GM21529 (cell line): ENCODE results near the gene BLVRA.
"Not testable (repeated sequence)": the region's sequence is repeated elsewhere in the genome, so short reads cannot be mapped to it uniquely, and the experiment has no call there.

Experiments used
- ATAC-seq: cut with Tn5 transposase; IDR thresholded peaks from one replicate; pipeline ENCODE4 v1.9.1; 2021; ENCODE audit not compliant: unreplicated experiment

Gene BLVRA

GRCh38 chr7:43768887-43769272, 10.4 kb downstream of the BLVRA start:
- ATAC-seq = no peak

DNA sequence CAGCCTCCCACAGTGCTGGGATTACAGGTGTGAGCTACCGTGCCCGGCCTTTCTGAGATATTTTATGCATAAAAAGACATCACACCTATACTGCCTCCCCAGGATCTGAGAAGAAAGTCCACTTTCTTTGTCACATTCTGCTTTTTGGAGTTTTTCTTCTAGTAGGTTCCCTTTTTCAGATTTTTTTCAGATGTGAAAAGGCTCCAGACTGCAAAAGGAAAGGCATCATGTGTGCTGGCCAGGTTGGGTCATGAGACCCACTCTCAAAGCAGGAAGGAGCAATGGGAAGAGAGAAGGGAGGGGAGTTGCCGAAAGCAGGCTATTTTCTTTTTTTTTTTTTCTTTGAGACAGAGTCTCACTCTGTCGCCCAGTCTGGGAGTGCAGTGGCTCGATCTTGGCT, 10.8 kb downstream of the BLVRA start:
- ATAC-seq = no peak

GRCh38 chr7:43769791-43770465, 11.4 kb downstream of the BLVRA start:
- ATAC-seq = no peak

DNA sequence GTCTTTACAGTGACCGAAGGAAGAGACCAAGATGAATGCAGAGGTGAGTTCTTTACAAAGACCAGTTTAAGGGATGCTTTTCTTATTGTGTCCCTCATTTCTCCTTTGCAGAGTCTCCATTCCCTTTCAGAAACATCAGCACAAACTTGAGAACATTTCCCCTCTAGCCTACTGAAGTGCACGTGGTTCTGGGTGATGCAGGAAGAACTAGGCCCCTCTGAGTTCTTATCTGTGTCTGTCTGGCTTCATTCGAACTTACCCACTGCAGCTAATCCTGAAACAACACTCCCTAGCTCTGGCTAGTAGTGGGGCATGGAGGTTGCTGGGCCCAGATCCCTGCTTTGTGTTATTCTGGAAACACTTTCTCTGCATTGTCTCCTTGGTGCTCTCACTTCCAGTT, 12.6 kb downstream of the BLVRA start:
- ATAC-seq = no peak

- ATAC-seq = no peak
Measured at GRCh38 chr7:43771573-43771972, 13.1 kb downstream of the BLVRA start.

DNA sequence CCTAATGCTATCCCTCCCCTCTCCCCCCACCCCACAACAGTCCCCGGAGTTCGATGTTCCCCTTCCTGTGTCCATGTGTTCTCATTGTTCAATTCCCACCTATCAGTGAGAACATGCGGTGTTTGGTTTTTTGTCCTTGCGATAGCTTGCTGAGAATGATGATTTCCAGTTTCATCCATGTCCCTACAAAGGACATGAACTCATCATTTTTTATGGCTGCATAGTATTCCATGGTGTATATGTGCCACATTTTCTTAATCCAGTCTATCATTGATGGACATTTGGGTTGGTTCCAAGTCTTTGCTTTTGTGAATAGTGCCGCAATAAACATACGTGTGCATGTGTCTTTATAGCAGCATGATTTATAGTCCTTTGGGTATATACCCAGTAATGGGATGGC, 14.8 kb downstream of the BLVRA start:
- not testable (repeated sequence) for ATAC-seq

GRCh38 chr7:43775255-43775654, 16.8 kb downstream of the BLVRA start:
- ATAC-seq = not testable (repeated sequence)

DNA sequence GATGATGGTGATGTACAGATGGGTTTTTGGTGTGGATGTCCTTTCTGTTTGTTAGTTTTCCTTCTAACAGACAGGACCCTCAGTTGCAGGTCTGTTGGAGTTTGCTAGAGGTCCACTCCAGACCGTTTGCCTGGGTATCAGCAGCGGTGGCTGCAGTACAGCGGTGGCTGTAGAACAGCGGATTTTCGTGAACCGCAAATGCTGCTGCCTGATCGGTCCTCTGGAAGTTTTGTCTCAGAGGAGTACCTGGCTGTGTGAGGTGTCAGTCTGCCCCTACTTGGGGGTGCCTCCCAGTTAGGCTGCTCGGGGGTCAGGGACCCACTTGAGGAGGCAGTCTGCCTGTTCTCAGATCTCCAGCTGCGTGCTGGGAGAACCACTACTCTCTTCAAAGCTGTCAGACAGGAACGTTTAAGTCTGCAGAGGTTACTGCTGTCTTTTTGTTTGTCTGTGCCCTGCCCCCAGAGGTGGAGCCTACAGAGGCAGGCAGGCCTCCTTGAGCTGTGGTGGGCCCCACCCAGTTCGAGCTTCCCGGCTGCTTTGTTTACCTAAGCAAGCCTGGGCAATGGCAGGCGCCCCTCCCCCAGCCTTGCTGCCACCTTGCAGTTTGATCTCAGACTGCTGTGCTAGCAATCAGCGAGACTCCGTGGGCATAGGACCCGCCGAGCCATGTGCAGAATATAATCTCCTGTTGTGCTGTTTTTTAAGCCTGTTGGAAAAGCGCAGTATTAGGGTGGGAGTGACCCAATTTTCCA, 20.0 kb downstream of the BLVRA start:
- not testable (repeated sequence) for ATAC-seq

DNA sequence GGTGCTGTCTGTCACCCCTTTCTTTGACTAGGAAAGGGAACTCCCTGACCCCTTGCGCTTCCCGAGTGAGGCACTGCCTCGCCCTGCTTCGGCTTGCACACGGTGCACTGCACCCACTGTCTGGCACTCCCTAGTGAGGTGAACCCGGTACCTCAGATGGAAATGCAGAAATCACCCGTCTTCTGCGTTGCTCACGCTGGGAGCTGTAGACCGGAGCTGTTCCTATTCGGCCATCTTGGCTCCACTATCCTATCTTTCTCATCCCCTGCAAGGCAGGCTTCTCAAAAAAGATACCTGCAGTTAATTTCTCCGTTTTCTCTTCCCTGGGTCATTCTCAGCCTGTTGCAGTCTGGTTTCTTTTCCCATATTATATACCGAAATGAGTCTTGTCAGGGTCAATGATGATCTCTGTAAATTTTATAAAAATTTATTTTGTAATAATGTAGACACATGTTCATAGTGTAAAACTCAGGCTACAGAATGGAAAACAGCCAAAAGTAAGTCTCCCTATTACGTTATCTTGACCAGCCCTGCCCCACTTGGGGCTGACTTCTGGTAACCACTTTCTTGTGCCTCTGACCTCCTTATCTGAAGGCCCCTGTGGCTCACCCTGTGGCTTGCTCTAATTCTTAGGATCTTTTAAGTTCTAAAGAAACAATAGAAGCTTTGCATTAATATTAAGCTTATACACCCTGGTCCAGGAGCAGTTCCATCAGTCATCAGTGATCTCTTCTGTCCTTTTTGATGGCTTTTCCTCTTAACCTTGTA, 20.7 kb downstream of the BLVRA start:
- no peak for ATAC-seq

DNA sequence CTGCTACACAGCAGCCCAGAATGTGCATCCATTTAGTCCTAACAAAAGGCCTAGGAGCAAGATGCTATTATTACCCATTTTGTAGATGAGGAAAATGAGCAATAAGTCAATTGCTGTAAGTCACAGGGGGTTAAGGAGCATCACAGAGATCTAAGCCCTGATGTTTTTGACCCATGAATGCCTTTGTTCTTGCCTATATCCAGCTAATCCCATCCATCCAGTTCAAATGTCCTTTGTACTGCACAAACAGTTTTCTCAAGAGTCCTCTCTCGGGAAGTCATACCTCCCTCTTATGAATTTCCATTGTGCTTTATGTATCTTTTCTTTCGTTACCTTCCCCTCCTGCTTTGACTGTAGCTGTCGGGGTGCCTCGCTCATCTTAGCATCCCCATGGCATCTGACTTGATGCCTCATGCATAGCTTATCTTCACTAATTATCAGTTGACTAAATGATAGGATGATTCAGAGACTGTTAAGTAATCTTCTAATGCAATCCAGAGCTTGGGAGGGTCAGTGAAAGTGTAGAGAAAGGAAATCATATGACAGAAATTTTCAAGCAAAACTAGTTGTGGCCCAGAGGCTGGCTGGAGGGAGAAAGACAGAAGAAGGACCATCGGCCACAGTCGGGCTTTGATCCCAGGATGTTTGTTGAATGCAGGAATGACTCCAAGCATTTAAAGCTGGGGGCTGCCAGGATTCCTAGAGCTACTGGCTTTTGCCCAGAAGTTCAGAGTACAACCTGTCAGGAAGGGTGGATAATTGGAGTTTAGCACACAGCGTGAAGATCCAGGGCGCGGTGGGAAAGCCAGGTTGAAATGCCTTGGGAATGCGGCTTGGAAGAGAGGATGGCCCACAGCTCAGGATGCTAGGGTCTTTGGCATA, 23.5 kb downstream of the BLVRA start:
- ATAC-seq = no peak

GRCh38 chr7:43782768-43783555, 24.5 kb downstream of the BLVRA start:
- no peak for ATAC-seq

GRCh38 chr7:43784030-43784584, 25.6 kb downstream of the BLVRA start:
- ATAC-seq = peak; percentile 13

DNA sequence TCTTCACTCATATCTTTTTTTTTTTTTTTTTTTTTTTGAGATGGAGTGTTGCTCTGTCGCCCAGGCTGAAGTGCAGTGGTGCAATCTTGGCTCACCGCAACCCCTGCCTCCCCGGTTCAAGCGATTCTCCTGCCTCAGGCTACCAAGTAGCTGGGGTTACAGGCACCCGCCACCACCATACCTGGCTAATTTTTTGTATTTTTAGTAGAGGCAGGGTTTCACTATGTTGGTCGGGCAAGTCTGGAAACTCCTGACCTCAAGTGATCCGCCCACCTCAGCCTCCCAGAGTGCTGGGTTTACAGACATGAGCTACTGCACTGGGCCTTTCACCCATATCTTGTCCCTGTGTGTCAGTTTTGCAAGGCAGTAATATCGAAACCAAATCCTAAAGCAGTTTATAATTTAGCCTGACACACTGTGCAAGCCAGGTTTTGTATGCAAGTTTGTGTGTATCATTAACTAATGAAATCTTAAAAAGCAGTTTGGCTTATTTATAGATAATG, 26.2 kb downstream of the BLVRA start:
- peak; percentile 96 for ATAC-seq

- no peak for ATAC-seq
Measured at GRCh38 chr7:43785420-43785819, 26.9 kb downstream of the BLVRA start.

- ATAC-seq = no peak
Measured at GRCh38 chr7:43787771-43788170, 29.3 kb downstream of the BLVRA start.

DNA sequence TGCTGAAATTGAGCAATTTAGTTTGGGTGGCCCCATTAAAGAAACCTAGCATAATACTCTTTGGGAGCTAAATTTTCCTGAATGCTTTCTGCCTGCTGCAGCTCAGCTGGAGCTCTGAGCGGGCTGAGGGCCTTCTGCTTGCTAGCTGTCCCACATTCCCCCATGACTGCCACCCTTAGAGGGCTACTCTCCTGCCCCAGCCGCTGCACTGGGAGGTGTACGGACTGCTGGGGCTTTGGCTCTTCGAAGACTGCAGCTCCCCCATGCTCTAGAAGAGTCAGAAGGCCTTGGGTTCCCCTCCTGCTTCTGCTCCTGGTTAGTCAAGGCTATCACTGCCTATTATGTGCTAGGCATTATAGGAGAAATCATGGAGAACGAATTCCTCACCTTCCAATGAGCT, 31.5 kb downstream of the BLVRA start:
- ATAC-seq = no peak

DNA sequence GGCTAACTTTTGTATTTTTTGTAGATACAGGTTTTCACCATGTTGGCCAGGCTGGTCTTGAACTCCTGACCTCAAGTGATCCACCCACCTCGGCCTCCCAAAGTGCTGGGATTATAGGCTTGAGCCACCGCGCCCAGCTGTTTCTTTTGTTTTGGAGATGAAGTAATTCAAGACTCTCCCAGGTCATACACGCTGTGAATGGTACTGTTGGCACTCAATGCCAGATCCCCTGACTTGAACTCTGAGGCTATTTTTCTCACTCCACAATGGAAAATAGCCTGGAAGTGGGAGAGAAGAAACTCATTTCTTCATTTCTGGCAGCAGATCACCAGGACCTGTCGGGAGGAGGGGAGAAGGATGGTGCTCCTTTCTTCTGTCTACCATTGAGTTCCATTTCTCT, 32.4 kb downstream of the BLVRA start:
- no peak for ATAC-seq

- ATAC-seq = no peak
Measured at GRCh38 chr7:43791665-43792064, 33.2 kb downstream of the BLVRA start.

GRCh38 chr7:43792471-43793150, 34.1 kb downstream of the BLVRA start:
- no peak for ATAC-seq
